Liver (tissue), 3 donors: Measurements from ENCODE around the gene CGNL1.

ENCODE experiments used
- ATF3 ChIP-seq: IDR thresholded peaks from 2 replicates; pipeline ENCODE4 v1.6.1; 2016; ENCODE audit warnings: antibody characterized with exemption
- CTCF ChIP-seq: fragments of 150-350 bp; IDR thresholded peaks from 2 replicates; pipeline ENCODE4 v1.5.1; 2017; ENCODE audit warnings: improper control_type of control experiment, low read depth, low read length; ENCODE audit not compliant: missing input control
- REST ChIP-seq: IDR thresholded peaks from 2 replicates; pipeline ENCODE4 v1.6.1; 2016; ENCODE audit warnings: antibody characterized with exemption, mild to moderate bottlenecking
- SP1 ChIP-seq: IDR thresholded peaks from 2 replicates; pipeline ENCODE4 v1.6.1; 2018; ENCODE audit warnings: antibody characterized with exemption, mild to moderate bottlenecking
- YY1 ChIP-seq: IDR thresholded peaks from 2 replicates; pipeline ENCODE4 v1.6.1; 2016; ENCODE audit warnings: antibody characterized with exemption, mild to moderate bottlenecking
- donor health status: healthy.
- donor health status: healthy.

GRCh38 chr15:57599296-57599810, 223.0 kb downstream of the CGNL1 start:
- TF ChIP-seq REST = no peak
- no peak for TF ChIP-seq CTCF
- TF ChIP-seq SP1 = no peak
- TF ChIP-seq ATF3 = no peak
- no peak for TF ChIP-seq YY1
